Activated CD4-positive, alpha-beta T cell treated with anti-CD3 and anti-CD28 coated beads, Interleukin-2, amount 10 ng/mL, durations not matched to agents 7 days and 5 days (primary cell): Measurements from ENCODE around the gene TAS2R13. TPM values are rescaled to one million over a fixed set of nuclear protein-coding genes. Genes with fewer than 3 reads are reported as not detected.

Experiments
- total RNA-seq, 2 experiments: library from RNA; stranded (reverse); gene quantifications; one replicate each; pipeline ENCODE4 v1.2.3, GENCODE V29; 2021

TAS2R13 gene
- total RNA-seq, 2 experiments from 2014 or later = 1.0 to 1.1 TPM

Other genes starting within 250 kb of the TAS2R13 start
- under 1 TPM; 0.17 to 0.35 TPM for gene STYK1, start 235.5 kb downstream of the TAS2R13 start, total RNA-seq
- gene YBX3, start 186.2 kb downstream of the TAS2R13 start, total RNA-seq = 10 to 100 TPM; 27.1 to 31.4 TPM
- not detected for gene TAS2R7, start 106.9 kb downstream of the TAS2R13 start, total RNA-seq
- not detected for gene TAS2R8, start 102.3 kb downstream of the TAS2R13 start, total RNA-seq
- gene TAS2R9, start 99.4 kb downstream of the TAS2R13 start, total RNA-seq = not detected
- under 1 TPM; 0.25 to 0.46 TPM for gene TAS2R10, start 83.2 kb downstream of the TAS2R13 start, total RNA-seq
- 1 to 10 TPM; 1.9 to 2.5 TPM for gene PRR4, start 60.1 kb downstream of the TAS2R13 start, total RNA-seq
- 10 to 100 TPM; 21.7 to 24.5 TPM for gene PRH1, start 25.3 kb downstream of the TAS2R13 start, total RNA-seq
- gene PRH2, start 19.7 kb upstream of the TAS2R13 start, total RNA-seq = not detected
- 1 to 10 TPM; 2.1 to 2.9 TPM for gene TAS2R14, start 29.7 kb upstream of the TAS2R13 start, total RNA-seq
- gene TAS2R50, start 77.3 kb upstream of the TAS2R13 start, total RNA-seq = 1 to 10 TPM in 1 of 2 experiments, under 1 TPM in 1; 0.60 to 1.1 TPM
- gene TAS2R20, start 88.7 kb upstream of the TAS2R13 start, total RNA-seq = 1 to 10 TPM; 1.6 to 2.1 TPM
- gene TAS2R19, start 113.1 kb upstream of the TAS2R13 start, total RNA-seq = 1 to 10 TPM; 3.0 to 3.1 TPM
- gene TAS2R31, start 121.8 kb upstream of the TAS2R13 start, total RNA-seq = 1 to 10 TPM; 1.6 to 3.0 TPM
- gene TAS2R46, start 152.7 kb upstream of the TAS2R13 start, total RNA-seq = 1 to 10 TPM in 1 of 2 experiments, under 1 TPM in 1; 0.97 to 1.2 TPM
- 1 to 10 TPM; 1.7 to 1.9 TPM for gene TAS2R43, start 182.8 kb upstream of the TAS2R13 start, total RNA-seq
- gene TAS2R30, start 225.1 kb upstream of the TAS2R13 start, total RNA-seq = 1 to 10 TPM; 2.0 to 2.6 TPM